GM23248 (cell line): Measurements from ENCODE around the gene FREM2. TPM values are rescaled to one million over a fixed set of nuclear protein-coding genes. Genes with fewer than 3 reads are reported as not detected.

Source experiments
- DNase-seq: peaks from one replicate; pipeline ENCODE4 v3.0.0-alpha.2; 2015
- H2AFZ ChIP-seq: fragments of 200-600 bp; sonication (generic); 2 replicates; pipeline ENCODE4 v1.6.1; 2016; ENCODE audit warnings: antibody characterized with exemption
- H3F3A ChIP-seq: fragments of 200-600 bp; sonication (generic); 2 replicates; pipeline ENCODE4 v1.6.1; 2016; ENCODE audit warnings: mild to moderate bottlenecking, antibody characterized with exemption, mixed run types; ENCODE audit not compliant: insufficient read depth
- H3K27ac ChIP-seq: fragments of 200-600 bp; sonication (generic); 2 replicates; pipeline ENCODE4 v1.5.1; 2016; ENCODE audit warnings: mild to moderate bottlenecking
- H3K27me3 ChIP-seq: fragments of 200-600 bp; sonication (generic); replicated peaks from 2 replicates; pipeline ENCODE4 v1.6.1; 2016; ENCODE audit warnings: mild to moderate bottlenecking; ENCODE audit not compliant: insufficient read depth
- H3K36me3 ChIP-seq: fragments of 200-600 bp; sonication (generic); 2 replicates; pipeline ENCODE4 v1.6.1; 2016; ENCODE audit warnings: low read depth, mild to moderate bottlenecking
- H3K4me1 ChIP-seq: fragments of 200-600 bp; sonication (generic); 2 replicates; pipeline ENCODE4 v1.6.1; 2016; ENCODE audit warnings: mild to moderate bottlenecking; ENCODE audit not compliant: insufficient read depth
- H3K4me2 ChIP-seq: fragments of 200-600 bp; sonication (generic); one replicate; pipeline ENCODE4 v1.6.1; 2016; ENCODE audit warnings: mild to moderate bottlenecking; ENCODE audit not compliant: unreplicated experiment
- H3K4me3 ChIP-seq: fragments of 200-600 bp; sonication (generic); 2 replicates; pipeline ENCODE4 v1.5.1; 2016; ENCODE audit warnings: mild to moderate bottlenecking
- H3K79me2 ChIP-seq: fragments of 200-600 bp; sonication (generic); 2 replicates; pipeline ENCODE4 v1.6.1; 2016; ENCODE audit warnings: mild to moderate bottlenecking; ENCODE audit not compliant: insufficient read depth
- H3K9ac ChIP-seq: fragments of 200-600 bp; sonication (generic); 2 replicates; pipeline ENCODE4 v1.6.1; 2016; ENCODE audit warnings: mild to moderate bottlenecking
- H3K9me2 ChIP-seq: fragments of 200-600 bp; sonication (generic); 2 replicates; pipeline ENCODE4 v1.6.1; 2016; ENCODE audit warnings: mixed run types, mild to moderate bottlenecking, moderate library complexity; ENCODE audit not compliant: insufficient read depth
- H3K9me3 ChIP-seq: fragments of 200-600 bp; sonication (generic); one replicate; pipeline ENCODE4 v1.6.1; 2017; ENCODE audit warnings: low read depth
- H4K20me1 ChIP-seq: fragments of 200-600 bp; sonication (generic); 2 replicates; pipeline ENCODE4 v1.6.0; 2016; ENCODE audit not compliant: insufficient read depth
- EZH2 ChIP-seq: fragments of 200-600 bp; sonication (generic); IDR thresholded peaks from 2 replicates; pipeline ENCODE4 v1.6.1; 2018; ENCODE audit warnings: antibody characterized with exemption, mild to moderate bottlenecking; ENCODE audit not compliant: insufficient read depth, poor library complexity, severe bottlenecking
- EZH2phosphoT487 ChIP-seq: fragments of 200-600 bp; sonication (generic); IDR thresholded peaks from 2 replicates; pipeline ENCODE4 v1.6.1; 2018; ENCODE audit warnings: antibody characterized with exemption, moderate library complexity, mild to moderate bottlenecking, low read depth; ENCODE audit not compliant: insufficient read depth
- WGBS, 2 experiments: methylation state at CpG; one replicate each; pipeline ENCODE4 v1.1.6; 2015 to 2017; ENCODE audit warnings: low lambda C conversion rate in 2 of 2, low coverage in 1 of 2; ENCODE audit errors: missing lambda C conversion rate in 2 of 2; 5-methylcytosine and 5-hydroxymethylcytosine counted together
- in situ Hi-C: fragments of 300-500 bp; cut with MboI; formaldehyde crosslinking; loops from 2 replicates; pipeline ENCODE4 v1.15.0; 2020
- polyA plus RNA-seq: library from polyadenylated mRNA; unstranded; fragments of >200 nt; fragmentation: Nextera tagmentation; extraction: Ambion mirVana; gene quantifications from 2 replicates; pipeline ENCODE4 v1.2.1, GENCODE V29; 2016
- total RNA-seq: library from RNA; depleted of rRNA; stranded (reverse); fragments of >200 nt; shearing (Covaris generic); gene quantifications from 2 replicates; pipeline ENCODE4 v1.2.3, GENCODE V29; 2014

FREM2 gene
- total and polyA plus RNA-seq, 2 experiments from 2014 or later = not detected

DNA sequence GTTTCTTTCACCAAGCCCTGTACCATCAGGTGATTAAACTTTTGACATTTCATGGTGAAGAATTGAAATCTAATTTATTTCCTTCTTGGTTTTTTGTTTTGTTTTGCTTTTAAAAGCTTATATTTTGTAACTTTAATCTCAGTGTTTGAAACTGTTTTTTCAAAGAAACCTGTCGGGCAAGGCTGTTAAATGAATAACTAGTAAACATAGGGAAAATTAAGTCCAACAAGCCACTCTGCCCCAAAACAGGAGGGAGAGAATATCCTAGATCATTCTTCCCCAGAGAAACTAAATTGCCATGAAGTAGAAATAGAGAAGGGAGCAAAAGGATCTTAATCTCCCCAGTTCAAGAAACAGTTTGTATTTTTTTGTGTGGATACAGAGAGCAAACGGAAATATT, 98.2 kb downstream of the FREM2 start:
- Histone ChIP-seq H3K9ac (no peak overlapping the region), H3K27ac (no peak overlapping the region), H3F3A (no peaks in the 10 kb centered on the region), H3K27me3 (no peaks in the 10 kb centered on the region), H2AFZ (no peak overlapping the region), H3K4me2 (no peak overlapping the region), H3K4me1 (no peaks in the 10 kb centered on the region), H3K9me2 (no peaks in the 10 kb centered on the region), H3K4me3 (no peak overlapping the region), H3K9me3 (no peaks in the 10 kb centered on the region), H3K36me3 (no peaks in the 10 kb centered on the region), H4K20me1 (no peaks in the 10 kb centered on the region), H3K79me2 (no peaks in the 10 kb centered on the region)
- no peak for DNase-seq
- no peak for TF ChIP-seq EZH2phosphoT487
- no peak for TF ChIP-seq EZH2
- WGBS, 2 experiments = 40 to 46% methylated on average over 2 of the region's 2 CpGs
- in situ Hi-C loops = no loop called here

DNA sequence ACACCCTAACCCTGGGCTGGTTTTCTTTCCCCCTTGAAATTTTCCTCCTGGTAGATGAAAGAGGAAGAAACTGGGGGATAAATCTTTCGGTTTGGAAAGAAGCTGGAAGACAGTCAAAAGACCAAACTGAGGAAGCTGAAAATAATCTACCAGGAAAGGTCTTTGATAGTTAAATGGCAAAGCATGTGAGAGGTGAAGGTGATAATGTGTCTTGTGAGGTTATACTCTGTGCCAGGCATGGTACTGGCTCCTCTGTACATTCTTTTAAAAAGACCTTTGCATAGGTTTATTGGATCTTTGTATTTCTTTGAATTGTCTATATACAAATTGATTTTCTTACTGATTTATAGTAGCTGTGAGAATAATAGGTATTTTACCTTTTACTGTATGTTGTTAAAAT, 98.6 kb downstream of the FREM2 start:
- Histone ChIP-seq H3K4me3 (no peak overlapping the region), H3F3A (no peaks in the 10 kb centered on the region), H3K27me3 (no peaks in the 10 kb centered on the region), H4K20me1 (no peaks in the 10 kb centered on the region), H3K9me2 (no peaks in the 10 kb centered on the region), H3K27ac (no peak overlapping the region), H3K79me2 (no peaks in the 10 kb centered on the region), H2AFZ (no peak overlapping the region), H3K9ac (no peak overlapping the region), H3K9me3 (no peaks in the 10 kb centered on the region), H3K4me1 (no peaks in the 10 kb centered on the region), H3K36me3 (no peaks in the 10 kb centered on the region), H3K4me2 (no peak overlapping the region)
- no peak for DNase-seq
- in situ Hi-C loops = no loop called here
- WGBS, 2 experiments = 0% methylated on average over 1 of the region's 1 CpG
- TF ChIP-seq EZH2phosphoT487 = no peak
- TF ChIP-seq EZH2 = no peak

DNA sequence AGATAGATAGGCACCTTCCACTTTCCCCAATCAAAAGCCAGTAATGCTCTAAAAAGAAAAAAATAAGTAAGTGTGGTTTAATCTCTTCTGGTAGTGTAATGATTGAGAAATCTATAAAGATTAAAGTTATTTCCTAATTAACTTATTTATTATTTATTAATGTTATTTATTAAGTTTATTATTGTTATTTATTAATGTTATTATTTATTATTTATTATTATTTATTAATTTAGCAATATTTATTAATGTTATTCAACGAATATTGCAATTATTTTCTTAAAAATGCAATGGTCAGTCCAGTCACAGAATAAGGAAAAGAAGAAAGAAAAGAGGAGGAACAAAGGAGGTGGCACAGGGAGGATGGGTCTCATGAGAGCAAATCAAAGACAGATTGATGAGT, 100.7 kb downstream of the FREM2 start:
- H3K27me3 ChIP-seq = no peaks in the 10 kb centered on the region
- no peaks in the 10 kb centered on the region for H4K20me1 ChIP-seq
- DNase-seq = no peak
- no peaks in the 10 kb centered on the region for H3K36me3 ChIP-seq
- in situ Hi-C loops = no loop called here
- TF ChIP-seq EZH2phosphoT487 (no peak), EZH2 (no peak)
- no peaks in the 10 kb centered on the region for H3F3A ChIP-seq
- WGBS, 2 experiments = 2 to 5% methylated on average over 1 of the region's 1 CpG
- H3K4me2 ChIP-seq = no peak overlapping the region
- no peak overlapping the region for H3K4me3 ChIP-seq
- no peak overlapping the region for H3K9ac ChIP-seq
- H3K4me1 ChIP-seq = no peaks in the 10 kb centered on the region
- H3K79me2 ChIP-seq = no peaks in the 10 kb centered on the region
- H3K9me2 ChIP-seq = no peaks in the 10 kb centered on the region
- H3K9me3 ChIP-seq = no peaks in the 10 kb centered on the region
- no peak overlapping the region for H3K27ac ChIP-seq
- no peak overlapping the region for H2AFZ ChIP-seq

DNA sequence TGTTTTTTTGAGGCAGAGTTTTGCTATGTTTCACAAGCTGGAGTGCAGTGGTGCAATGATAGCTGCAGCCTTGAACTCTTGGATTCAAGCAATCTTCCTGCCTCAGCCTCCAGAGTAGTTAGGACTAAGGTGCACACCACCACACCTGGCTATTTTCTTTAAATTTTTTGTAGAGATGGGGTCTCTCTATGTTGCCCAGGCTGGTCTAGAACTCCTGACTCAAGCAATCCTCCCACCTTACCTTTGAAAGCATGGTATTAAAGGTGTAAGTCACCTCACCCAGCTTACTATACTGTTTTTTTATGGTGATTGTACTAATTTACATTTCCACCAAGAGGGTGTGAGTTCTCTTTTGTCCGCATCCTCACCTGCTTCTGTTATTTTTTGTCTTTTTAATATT, 110.0 kb downstream of the FREM2 start:
- 64 to 69% methylated on average over 1 of the region's 1 CpG for WGBS, 2 experiments
- H3K4me3 ChIP-seq = no peak overlapping the region
- H3K27ac ChIP-seq = no peak overlapping the region
- H4K20me1 ChIP-seq = no peaks in the 10 kb centered on the region
- H3K9me2 ChIP-seq = no peaks in the 10 kb centered on the region
- H3K27me3 ChIP-seq = no peaks in the 10 kb centered on the region
- no peaks in the 10 kb centered on the region for H3F3A ChIP-seq
- no peaks in the 10 kb centered on the region for H3K9me3 ChIP-seq
- H3K4me2 ChIP-seq = no peak overlapping the region
- no peaks in the 10 kb centered on the region for H3K36me3 ChIP-seq
- H3K79me2 ChIP-seq = no peaks in the 10 kb centered on the region
- in situ Hi-C loops = no loop called here
- H3K4me1 ChIP-seq = no peaks in the 10 kb centered on the region
- H2AFZ ChIP-seq = no peak overlapping the region
- TF ChIP-seq EZH2phosphoT487 = no peak
- no peak for TF ChIP-seq EZH2
- H3K9ac ChIP-seq = no peak overlapping the region
- no peak for DNase-seq

DNA sequence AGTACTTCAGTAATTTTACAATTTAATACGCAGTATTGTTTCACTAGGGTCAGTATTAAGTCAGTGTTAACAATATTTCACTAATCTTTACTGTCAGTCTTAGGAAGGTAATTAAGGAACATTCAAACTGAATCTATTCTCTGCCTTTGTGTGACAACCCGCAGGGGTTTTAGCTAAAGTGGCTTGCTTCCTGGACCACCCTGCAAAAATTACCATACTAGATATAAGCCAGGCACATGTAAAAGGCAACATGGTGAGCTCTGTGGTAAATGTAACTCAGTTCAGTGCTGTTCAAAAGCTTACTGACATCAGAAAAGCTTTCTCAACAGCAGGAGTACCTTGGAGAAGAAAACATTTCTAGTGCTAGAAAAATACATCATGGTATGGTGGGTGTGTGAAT, 116.7 kb downstream of the FREM2 start:
- no peaks in the 10 kb centered on the region for H3K9me2 ChIP-seq
- H3K27ac ChIP-seq = no peak overlapping the region
- WGBS, 2 experiments = 35 to 42% methylated on average over 2 of the region's 2 CpGs
- in situ Hi-C loops = no loop called here
- H3K4me2 ChIP-seq = no peak overlapping the region
- no peaks in the 10 kb centered on the region for H3K9me3 ChIP-seq
- TF ChIP-seq EZH2 = no peak
- no peak for TF ChIP-seq EZH2phosphoT487
- no peak overlapping the region for H3K9ac ChIP-seq
- no peaks in the 10 kb centered on the region for H3K79me2 ChIP-seq
- H3K4me3 ChIP-seq = no peak overlapping the region
- H3F3A ChIP-seq = no peaks in the 10 kb centered on the region
- H3K36me3 ChIP-seq = no peaks in the 10 kb centered on the region
- DNase-seq = no peak
- H2AFZ ChIP-seq = no peak overlapping the region
- no peaks in the 10 kb centered on the region for H3K27me3 ChIP-seq
- no peaks in the 10 kb centered on the region for H4K20me1 ChIP-seq
- H3K4me1 ChIP-seq = no peaks in the 10 kb centered on the region
